ENCODE measurements around the gene TIAM1.
A peak's percentile ranks its signal among the peaks of the same experiment; 100 is the strongest.

Gene TIAM1

DNA sequence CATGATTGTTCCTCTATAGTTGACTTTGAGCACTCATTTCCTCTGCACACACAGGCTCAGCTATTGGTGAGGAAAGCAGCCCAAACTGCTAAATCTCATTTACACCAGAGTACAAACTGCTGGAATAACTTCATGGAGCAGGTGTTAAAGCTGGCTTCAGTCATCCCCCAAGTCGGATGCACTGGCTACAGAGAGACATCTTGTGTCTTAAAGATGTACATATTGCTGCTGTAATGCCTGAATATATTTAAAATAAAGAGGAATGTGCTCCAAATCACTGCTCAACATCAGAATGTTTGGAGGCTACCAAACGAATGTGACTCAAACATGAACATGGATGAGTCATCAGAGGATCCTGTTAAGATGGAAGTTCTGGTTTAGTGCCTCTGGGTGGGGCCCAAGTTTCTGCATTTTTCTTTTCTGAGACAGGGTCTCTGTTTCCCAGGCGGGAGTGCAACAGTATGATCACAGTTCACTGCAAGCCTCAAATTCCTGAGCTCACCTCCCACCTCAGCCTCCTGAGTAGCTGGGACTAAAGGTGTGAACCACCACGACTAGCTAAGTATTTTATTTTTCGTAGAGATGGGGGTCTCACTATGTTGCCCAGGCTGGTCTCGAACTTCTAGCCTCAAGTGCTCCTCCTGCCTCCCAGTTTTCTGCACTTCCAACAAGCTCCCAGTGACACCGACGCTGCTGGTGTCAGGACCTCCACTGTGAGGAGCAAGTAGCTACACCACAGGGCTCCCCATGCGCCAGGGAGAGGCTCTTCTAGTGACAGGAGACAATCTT is 226.7 kb downstream of the TIAM1 start:
- DNase-seq: no peak

DNA sequence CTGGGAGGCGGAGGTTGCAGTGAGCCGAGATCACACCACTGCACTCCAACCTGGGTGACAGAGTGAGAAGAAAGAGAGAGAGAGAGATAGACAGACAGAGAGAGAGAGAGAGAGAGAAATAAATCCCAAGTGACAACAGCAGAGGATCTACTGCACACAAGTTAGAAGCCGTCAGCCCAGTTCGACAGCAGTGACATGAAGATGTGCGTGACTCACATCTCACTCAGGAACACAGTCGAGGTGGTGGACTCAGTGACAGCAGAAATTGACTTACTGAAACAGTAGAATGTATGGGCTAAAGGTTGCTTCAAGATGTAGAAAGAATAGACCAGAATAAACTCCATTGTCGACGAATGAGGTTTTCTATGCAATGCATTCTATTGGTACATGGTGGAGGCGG is 228.8 kb downstream of the TIAM1 start:
- no peak for DNase-seq

DNA sequence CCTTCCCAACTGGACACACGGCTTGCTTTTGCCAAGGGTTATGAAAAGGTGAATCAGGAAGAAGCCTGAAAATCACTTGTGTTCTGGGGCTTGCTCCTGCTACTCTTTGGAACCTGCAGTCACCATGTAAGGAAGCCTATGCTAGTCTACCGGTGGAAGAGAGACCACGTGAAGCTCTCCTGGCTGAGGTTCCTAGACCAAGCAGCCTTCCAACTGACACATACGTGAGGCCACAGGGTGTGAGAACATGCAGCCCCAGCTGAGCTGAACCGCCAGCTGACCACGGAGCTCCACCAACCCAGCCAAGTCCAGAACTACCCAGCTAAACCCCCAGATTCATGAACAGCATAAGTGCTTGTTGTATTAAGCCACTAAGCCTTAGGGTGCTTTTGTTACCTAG is 233.0 kb downstream of the TIAM1 start:
- DNase-seq: no peak

DNA sequence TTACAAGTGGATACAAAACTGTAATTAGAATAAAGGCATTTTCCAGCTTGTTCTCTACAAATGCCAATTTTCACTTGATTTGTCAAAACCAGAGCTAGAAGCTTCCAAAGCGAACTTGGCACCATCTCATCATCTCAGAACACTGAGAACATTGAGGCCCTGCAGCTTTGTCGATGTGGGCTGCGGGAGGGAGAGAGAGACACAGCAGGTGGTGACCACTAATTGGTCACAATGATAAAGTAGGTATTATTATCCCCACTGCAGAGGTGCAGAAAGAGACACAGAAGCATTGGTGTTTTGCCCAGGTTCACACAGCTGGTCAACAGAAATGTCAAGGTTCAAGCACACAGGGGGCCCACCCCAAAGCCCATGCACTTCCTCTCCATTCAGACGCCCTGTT is 233.6 kb downstream of the TIAM1 start:
- DNase-seq: no peak

DNA sequence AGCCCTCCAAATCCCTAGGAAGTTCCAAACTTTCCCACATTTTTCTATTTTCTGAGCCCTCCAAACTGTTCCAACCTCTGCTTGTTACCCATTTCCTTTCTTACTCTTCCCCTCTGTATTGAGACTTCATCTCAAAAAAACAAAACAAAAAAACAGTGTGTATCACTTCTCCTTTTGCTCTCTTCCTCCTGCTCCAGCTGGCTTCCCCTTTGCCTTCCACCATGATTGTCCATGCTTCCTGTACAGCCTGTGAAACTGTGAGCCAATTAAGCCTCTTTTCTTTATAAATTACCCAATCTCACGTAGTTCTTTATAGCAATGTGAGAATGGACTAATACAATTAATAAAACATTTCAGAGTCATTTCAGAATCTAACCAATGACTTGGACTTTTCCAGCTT is 236.2 kb downstream of the TIAM1 start:
- DNase-seq: no peak

DNA sequence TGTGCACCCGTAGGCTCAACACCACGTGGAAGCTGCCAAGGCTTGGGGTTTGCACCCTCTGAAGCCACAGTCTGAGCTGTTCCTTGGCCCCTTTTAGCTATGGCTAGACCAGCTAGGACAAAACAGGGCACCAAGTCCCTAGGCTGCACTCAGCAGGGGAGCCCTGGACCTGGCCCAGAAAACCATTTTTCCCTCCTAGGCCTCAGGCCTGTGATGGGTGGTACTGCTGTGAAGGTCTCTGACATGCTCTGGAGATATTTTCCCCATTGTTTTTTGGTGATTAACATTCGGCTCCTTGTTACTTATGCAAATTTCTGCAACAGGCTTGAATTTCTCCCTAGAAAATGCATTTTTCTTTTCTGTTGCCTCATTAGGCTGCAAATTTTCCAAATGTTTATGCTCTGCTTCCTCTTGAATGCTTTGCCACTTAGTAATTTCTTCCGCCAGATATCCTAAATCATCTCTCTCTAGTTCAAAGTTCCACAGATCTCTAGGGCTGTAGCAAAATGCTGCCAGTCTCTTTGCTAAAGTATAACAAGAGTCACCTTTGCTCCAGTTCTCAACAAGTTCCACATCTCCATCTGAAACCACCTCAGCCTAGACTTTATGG is 236.8 kb downstream of the TIAM1 start:
- DNase-seq: no peak

DNA sequence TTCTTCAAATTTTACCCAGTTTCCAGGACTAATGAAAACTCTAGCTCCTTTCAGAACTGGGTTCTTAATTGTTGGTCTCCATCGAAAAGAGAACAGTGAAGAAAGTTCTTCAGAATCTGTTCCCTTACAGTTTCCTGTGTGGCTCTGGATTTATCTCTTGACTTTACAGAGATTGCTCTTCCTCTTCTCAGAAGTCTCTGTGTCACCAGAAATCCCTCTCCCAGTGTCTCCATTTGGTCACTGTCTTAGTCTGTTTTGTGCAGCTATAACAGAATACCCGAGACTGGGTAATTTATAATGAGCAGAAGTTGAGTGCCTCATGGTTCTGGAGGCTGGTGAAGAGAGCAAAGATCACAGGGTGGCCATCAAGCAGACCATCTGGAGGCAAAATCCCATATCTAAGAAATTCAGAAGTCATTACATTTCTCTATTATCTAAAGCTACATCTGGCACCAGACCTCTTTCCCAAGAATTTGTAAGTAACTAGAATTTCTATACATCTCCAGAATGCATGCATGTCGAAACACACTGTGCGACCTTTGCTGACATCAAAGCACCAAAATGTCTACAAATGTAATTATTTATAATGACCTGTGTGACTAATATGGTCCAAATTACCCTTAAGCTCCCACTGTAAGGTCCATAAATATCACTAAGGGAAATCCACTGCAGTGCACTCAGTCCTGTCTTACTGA is 240.3 kb downstream of the TIAM1 start:
- DNase-seq: no peak

DNA sequence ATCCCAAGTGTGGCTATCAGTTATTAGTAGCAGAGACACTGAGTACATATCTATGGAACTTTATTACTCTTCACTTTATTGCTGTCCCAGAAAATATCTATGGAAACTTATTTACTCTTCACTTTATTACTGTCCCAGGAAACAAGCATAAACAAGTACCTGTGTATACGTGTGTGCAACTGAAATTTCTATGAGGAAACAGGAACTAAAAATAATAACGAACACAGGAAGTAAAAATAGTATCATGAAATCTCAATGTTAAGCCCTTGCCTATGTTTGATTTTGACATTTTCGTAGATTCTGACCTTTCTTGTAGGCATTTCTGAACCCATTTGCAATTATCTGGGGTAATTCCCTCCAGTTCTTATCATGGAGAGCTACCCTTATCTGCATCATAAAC is 240.9 kb downstream of the TIAM1 start:
- no peak for DNase-seq

DNA sequence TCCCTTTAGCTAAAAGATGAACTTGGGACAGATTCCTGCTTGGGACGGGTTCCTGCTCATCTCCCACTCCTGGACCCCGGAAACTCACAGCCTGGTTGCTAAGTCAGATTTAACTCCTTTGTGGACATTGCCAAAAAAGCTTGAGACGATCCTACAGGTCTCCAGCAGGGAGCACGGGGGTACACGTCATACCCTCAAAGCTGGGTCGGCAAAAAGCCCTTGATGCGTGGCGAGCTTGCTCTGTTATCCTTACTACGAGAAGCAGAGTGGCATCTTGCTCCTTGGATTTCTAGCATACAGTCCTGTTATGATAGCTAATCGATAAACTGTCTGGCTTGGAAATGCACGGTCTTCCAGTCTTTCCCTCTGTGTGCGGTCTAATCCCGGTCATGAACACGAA is 244.9 kb downstream of the TIAM1 start:
- DNase-seq: no peak

DNA sequence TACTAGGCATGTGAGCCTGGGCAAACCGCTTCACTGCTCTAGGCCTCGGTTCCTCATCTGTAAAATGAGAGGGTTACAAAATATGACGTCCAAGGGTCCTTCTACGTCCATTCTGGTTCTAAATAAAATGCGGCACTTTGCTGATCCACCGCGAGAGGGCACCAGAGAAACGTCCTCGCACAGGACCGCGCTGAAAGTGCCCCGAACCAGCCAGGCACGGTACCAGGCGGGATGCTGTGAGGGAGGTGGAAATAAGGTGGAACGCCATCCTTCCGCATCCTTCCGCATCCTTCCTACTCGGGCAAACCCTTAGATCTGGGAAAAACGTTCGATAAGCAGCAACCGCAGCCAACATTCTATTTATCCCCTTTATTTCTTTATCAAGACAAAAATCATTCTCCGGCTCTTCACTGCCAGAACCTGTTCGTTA is 245.5 kb downstream of the TIAM1 start:
- DNase-seq: peak; percentile 40

DNA sequence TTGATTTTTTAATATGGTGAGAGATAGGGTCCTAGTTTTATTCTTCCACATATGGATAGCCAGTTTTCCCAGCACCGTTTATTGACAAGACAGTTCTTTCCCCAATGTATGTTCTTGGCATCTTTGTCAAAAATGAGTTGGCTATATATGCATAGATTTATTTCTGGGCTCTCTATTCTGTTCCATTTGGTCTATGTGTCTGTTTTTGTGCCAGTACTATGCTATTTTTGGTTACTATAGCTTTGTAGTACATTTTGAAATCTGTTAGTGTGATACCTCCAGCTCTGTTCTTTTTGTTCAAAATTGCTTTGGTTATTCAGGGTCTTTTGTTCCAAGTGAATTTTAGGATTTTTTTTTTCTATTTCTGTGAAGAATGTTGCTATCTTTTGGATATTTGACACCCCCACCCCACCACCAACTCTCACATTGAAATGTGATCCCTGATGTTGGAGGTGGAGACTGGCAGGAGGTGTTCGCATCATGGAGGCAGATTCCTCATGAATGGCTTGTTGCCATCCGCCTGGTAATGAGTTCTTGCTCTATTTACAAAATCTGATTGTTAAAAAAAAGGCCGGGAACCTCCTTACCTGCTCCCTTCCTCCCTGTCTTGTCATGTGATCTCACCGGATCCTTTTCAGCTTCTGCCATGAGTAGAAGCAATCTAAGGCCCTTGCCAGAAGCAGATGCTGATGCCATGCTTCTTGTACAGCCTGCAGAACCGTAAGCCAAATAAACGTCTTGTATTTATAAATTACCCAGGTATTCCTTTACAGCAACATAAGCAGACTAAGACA is 251.0 kb downstream of the TIAM1 start:
- DNase-seq: no peak

DNA sequence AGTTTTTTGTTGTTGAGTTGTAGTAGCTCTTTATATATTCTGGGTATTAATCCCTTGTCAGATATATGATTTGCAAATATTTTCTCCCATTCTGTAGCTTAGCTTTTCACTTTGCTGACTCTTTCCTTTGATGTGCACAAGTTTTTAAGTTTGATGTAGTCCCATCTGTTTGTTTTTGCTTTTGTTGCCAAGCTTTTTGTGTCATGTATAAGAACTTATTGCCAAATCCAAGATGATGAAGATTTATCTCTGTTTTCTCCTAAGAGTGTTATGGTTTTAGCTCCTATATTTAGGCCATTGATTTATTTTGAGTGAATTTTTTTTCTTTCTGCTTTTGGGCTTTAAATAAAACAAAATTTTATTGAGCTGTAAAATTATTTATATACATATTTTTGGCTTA is 253.7 kb downstream of the TIAM1 start:
- no peak for DNase-seq

DNA sequence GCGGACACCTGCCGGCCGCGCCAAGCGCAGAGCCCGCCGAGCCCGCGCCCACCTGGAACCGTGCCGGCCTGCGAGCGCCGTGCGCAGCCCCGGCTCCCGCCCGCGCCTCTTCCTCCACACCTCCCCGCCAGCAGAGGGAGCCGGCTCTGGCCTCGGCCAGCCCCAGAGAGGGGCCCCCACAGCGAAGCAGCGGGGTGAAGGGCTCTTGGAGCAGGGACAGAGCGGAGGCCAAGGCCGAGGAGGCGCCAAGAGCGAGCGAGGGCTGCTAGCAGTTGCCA is 255.6 kb downstream of the TIAM1 start:
- DNase-seq: no peak

DNA sequence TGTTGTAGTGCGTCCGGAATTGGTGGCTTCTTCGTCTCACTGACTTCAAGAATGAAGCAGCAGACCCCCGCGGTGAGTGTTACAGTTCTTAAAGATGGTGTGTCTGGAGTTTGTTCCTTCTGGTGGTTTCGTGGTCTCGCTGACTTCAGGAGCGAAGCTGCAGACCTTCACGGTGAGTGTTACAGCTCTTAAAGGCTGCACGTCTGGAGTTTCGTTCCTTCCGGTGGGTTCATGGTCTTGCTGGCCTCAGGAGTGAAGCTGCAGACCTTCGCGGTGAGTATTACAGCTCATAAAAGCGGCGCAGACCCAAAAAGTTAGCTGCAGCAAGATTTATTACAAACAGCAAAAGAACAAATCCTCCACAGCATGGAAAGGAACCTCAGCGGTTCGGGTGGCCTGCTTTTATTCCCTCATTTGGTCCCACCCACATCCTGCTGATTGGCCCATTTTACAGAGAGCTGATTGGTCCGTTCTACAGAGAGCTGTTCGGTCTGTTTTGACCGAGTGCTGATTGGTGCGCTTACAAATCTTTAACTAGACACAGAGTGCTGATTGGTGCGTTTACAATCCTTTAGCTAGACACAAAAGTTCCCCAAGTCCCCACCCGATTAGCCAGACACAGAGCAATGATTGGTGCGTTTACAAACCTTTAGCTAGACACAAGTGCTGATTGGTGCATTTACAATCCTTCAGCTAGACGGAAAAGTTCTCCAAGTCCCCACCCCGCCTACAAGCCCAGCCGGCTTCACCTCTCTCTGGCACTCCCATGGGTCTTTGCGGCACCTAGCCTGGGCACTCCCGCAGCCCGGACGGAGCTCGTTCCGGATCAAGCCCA is 256.2 kb downstream of the TIAM1 start:
- DNase-seq: no peak

DNA sequence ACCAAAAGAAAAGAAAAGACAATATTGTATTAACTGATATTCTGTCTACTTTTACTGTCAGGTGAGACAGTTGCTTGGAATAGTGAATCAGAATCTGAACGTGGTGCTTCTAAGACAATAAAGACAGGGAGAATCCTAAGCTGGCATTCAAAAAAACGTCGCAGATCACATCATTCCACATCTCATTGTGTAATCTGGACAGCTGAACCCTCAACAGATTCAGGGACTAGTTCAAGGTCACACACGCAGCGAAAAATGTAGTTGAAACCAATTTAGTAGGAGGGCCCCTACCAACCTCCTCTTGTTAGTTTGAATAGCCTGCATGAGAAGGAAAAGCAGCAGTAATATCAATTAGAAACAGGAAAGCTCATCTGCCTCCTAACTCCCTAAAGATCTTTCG is 259.4 kb downstream of the TIAM1 start:
- no peak for DNase-seq

DNA sequence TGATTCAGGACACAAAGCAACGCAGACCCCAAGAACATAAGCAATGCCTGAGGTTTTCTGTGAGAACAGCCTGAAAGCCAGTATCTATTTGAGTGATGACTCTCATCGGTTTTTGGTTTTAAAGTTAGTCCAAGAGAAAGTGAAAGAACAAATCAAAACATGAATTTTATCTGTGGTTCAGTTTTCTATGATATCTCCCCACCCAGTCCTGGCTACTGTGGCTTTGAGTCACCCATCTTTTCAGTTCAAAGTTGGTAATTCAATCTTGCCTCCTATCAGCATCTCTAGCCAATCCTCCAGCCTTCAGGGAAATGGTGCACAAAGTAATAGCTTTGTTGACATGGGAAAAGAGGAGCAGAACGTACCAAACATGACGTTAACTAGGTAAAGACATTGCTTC is 265.3 kb downstream of the TIAM1 start:
- DNase-seq: no peak

DNA sequence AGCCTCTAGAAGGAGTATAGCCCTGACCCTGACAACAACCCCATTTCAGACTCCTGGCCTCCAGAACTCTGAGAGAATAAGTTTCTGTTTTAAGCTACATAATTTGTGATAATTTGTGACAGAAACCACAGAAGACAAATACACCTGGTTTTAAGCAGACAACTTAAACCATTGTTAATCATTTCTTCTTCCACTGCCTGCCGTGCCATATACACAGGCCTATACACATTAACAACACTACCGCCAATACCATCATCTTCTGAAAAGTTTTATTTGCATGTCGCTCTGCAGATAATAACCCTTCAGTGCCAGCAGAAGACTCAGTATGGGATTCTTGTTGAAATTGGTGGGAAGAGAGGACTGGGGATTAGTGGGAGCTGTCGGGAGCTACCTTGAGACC is 265.8 kb downstream of the TIAM1 start:
- DNase-seq: no peak

DNA sequence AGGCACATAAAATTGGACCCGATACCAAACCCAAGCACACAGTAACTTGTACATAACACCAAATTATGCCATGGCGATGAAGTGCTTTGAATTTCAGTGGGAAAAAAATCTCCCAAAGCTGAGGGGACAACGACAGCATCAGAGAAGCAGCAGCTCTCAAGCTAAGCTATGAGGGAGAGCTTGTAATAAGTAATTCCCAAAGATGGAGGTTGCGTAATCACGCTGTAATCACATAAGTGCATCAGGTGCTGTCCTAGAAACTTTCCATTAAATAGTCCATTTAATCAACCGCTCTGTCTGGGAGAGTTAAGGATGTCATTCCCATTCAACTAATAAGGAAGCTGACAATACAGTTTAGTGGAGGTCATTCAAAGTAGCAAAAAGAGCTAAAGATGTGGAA is 268.2 kb downstream of the TIAM1 start:
- DNase-seq: no peak

DNA sequence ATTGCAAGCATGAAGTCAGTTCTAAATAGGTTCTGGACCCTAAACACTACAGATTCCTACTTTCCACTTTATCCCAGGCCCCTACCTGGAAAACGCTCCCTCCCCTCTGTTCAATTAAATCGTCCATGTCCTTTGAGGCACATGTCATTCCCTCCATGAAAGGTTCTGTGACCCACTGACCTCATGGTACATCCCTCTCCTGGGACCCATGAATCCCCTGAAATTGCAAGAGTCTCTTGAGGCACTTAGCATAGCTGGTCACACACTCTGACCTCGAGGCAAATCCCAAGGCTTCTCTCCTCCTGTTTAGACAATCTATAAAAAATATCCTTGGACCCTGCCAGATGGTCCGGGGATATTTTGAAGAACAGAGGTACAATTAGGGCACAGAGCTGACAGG is 271.5 kb downstream of the TIAM1 start:
- no peak for DNase-seq

Measured in DMS79 treated with DMSO at 0.1 percent for 48 hours (cell line).